H9 (cell line): Measurements from ENCODE around the gene PRKCA. TPM values are rescaled to one million over a fixed set of nuclear protein-coding genes. Genes with fewer than 3 reads are reported as not detected.
A peak's percentile ranks its signal among the peaks of the same experiment; 100 is the strongest.

Source experiments
- DNase-seq: peaks from one replicate; pipeline ENCODE4 v3.0.0-alpha.2; 2017
- H2AFZ ChIP-seq: one replicate; pipeline ENCODE4 v1.6.1; 2013; ENCODE audit warnings: mild to moderate bottlenecking, low read length, control low read depth, moderate library complexity
- H2AK5ac ChIP-seq: 2 replicates; pipeline ENCODE4 v1.6.1; 2013; ENCODE audit warnings: low read length, control low read depth, mixed read lengths; ENCODE audit not compliant: insufficient read length
- H2BK120ac ChIP-seq: one replicate; pipeline ENCODE4 v1.6.1; 2013; ENCODE audit warnings: low read depth, mild to moderate bottlenecking, low read length, control low read depth, inconsistent platforms; ENCODE audit not compliant: poor library complexity, severe bottlenecking
- H2BK12ac ChIP-seq: 2 replicates; pipeline ENCODE4 v1.6.1; 2013; ENCODE audit warnings: low read length, control low read depth, mixed read lengths, low read depth; ENCODE audit not compliant: insufficient read length
- H2BK15ac ChIP-seq: 2 replicates; pipeline ENCODE4 v1.6.1; 2013; ENCODE audit warnings: low read depth, low read length, control low read depth
- H2BK20ac ChIP-seq: one replicate; pipeline ENCODE4 v1.6.1; 2013; ENCODE audit warnings: low read depth, mild to moderate bottlenecking, low read length, control low read depth, inconsistent platforms; ENCODE audit not compliant: poor library complexity, severe bottlenecking
- H2BK5ac ChIP-seq: 2 replicates; pipeline ENCODE4 v1.6.1; 2013; ENCODE audit warnings: low read length, control low read depth, mixed read lengths; ENCODE audit not compliant: insufficient read length
- H3K14ac ChIP-seq: 2 replicates; pipeline ENCODE4 v1.6.1; 2013; ENCODE audit warnings: low read length, control low read depth; ENCODE audit not compliant: insufficient read depth
- H3K18ac ChIP-seq: 2 replicates; pipeline ENCODE4 v1.6.1; 2013; ENCODE audit warnings: low read depth, mild to moderate bottlenecking, mixed read lengths, low read length, control low read depth; ENCODE audit not compliant: insufficient read length
- H3K23ac ChIP-seq: 2 replicates; pipeline ENCODE4 v1.6.1; 2013; ENCODE audit warnings: low read length, control low read depth, mixed read lengths, low read depth; ENCODE audit not compliant: insufficient read length
- H3K23me2 ChIP-seq: 2 replicates; pipeline ENCODE4 v1.6.1; 2013; ENCODE audit warnings: low read depth, mild to moderate bottlenecking, mixed read lengths, low read length, control low read depth; ENCODE audit not compliant: insufficient read length, poor library complexity, severe bottlenecking
- H3K27ac ChIP-seq: 2 replicates; pipeline ENCODE4 v1.5.1; 2013; ENCODE audit warnings: low read length, control low read depth, mixed read lengths, low read depth; ENCODE audit not compliant: insufficient read length
- H3K27me3 ChIP-seq: 2 replicates; pipeline ENCODE4 v1.6.1; 2013; ENCODE audit warnings: low read length, control low read depth, inconsistent platforms; ENCODE audit not compliant: insufficient read depth
- H3K4ac ChIP-seq: 2 replicates; pipeline ENCODE4 v1.6.1; 2013; ENCODE audit warnings: low read depth, mild to moderate bottlenecking, control low read depth, inconsistent platforms, low read length, moderate library complexity
- H3K4me1 ChIP-seq: 2 replicates; pipeline ENCODE4 v1.6.1; 2013; ENCODE audit warnings: low read length, control low read depth, inconsistent platforms; ENCODE audit not compliant: insufficient read depth
- H3K4me2 ChIP-seq: 2 replicates; pipeline ENCODE4 v1.6.1; 2013; ENCODE audit warnings: low read length, control low read depth, mixed read lengths; ENCODE audit not compliant: insufficient read length, insufficient read depth
- H3K56ac ChIP-seq: 2 replicates; pipeline ENCODE4 v1.6.1; 2013; ENCODE audit warnings: low read depth, mild to moderate bottlenecking, mixed read lengths, low read length, control low read depth; ENCODE audit not compliant: insufficient read length
- H3K79me1 ChIP-seq: 2 replicates; pipeline ENCODE4 v1.6.1; 2013; ENCODE audit warnings: low read depth, mild to moderate bottlenecking, moderate library complexity, low read length, control low read depth, inconsistent platforms; ENCODE audit not compliant: insufficient read depth, poor library complexity, severe bottlenecking
- H3K79me2 ChIP-seq: 2 replicates; pipeline ENCODE4 v1.6.1; 2013; ENCODE audit warnings: low read length, control low read depth, inconsistent platforms; ENCODE audit not compliant: insufficient read depth
- H3K9ac ChIP-seq: 2 replicates; pipeline ENCODE4 v1.6.1; 2013; ENCODE audit warnings: low read length, control low read depth, mixed read lengths; ENCODE audit not compliant: insufficient read length; ENCODE audit errors: extremely low read depth
- H3K9me3 ChIP-seq: one replicate; pipeline ENCODE4 v1.6.1; 2013; ENCODE audit warnings: low read depth, low read length, inconsistent platforms; ENCODE audit not compliant: control insufficient read depth
- H3T11ph ChIP-seq: one replicate; pipeline ENCODE4 v1.6.1; 2013; ENCODE audit warnings: mild to moderate bottlenecking, low read length, control low read depth, inconsistent platforms
- H4K20me1 ChIP-seq: one replicate; pipeline ENCODE4 v1.6.1; 2013; ENCODE audit not compliant: control insufficient read depth, insufficient read length, insufficient read depth
- H4K5ac ChIP-seq: 2 replicates; pipeline ENCODE4 v1.6.1; 2013; ENCODE audit warnings: low read depth, mild to moderate bottlenecking, mixed read lengths, low read length, control low read depth; ENCODE audit not compliant: insufficient read length
- H4K8ac ChIP-seq: replicated peaks from 2 replicates; pipeline ENCODE4 v1.6.1; 2013; ENCODE audit warnings: low read length, control low read depth, mixed read lengths, low read depth; ENCODE audit not compliant: insufficient read length
- H4K91ac ChIP-seq: 2 replicates; pipeline ENCODE4 v1.6.1; 2013; ENCODE audit warnings: low read depth, mild to moderate bottlenecking, moderate library complexity, mixed read lengths, low read length, control low read depth; ENCODE audit not compliant: insufficient read length
- H3K27ac Mint-ChIP-seq, 3 experiments: 2 replicates in 2 of 3; 3 replicates in 1 of 3; pipeline ENCODE4 v1.8.0; 2020 to 2021; ENCODE audit warnings: mixed read lengths in 3 of 3, mild to moderate bottlenecking in 1 of 3, moderate library complexity in 1 of 3
- H3K27me3 Mint-ChIP-seq: 2 replicates; pipeline ENCODE4 v1.8.0; 2021; ENCODE audit warnings: low read depth, mild to moderate bottlenecking, moderate library complexity, mixed read lengths
- H3K36me3 Mint-ChIP-seq, 3 experiments: 2 replicates in 2 of 3; 3 replicates in 1 of 3; pipeline ENCODE4 v1.8.0; 2020 to 2021; ENCODE audit warnings: low read depth in 3 of 3, mixed read lengths in 3 of 3; ENCODE audit not compliant: insufficient read depth in 1 of 3
- H3K4me1 Mint-ChIP-seq, 2 experiments: 2 replicates each; pipeline ENCODE4 v1.8.0; 2020; ENCODE audit warnings: mixed read lengths in 2 of 2
- H3K4me3 Mint-ChIP-seq, 2 experiments: 2 replicates in 1 of 2; 3 replicates in 1 of 2; pipeline ENCODE4 v1.8.0; 2020 to 2021; ENCODE audit warnings: mild to moderate bottlenecking in 2 of 2, mixed read lengths in 2 of 2, moderate library complexity in 1 of 2
- H3K9me3 Mint-ChIP-seq, 2 experiments: 2 replicates in 1 of 2; 3 replicates in 1 of 2; pipeline ENCODE4 v1.8.0; 2020; ENCODE audit warnings: mild to moderate bottlenecking in 2 of 2, mixed read lengths in 2 of 2, moderate library complexity in 1 of 2
- WGBS: extraction: QIAGEN DNeasy Blood & Tissue Kit; methylation state at CpG from one replicate; pipeline ENCODE4 v1.1.7; 2013; ENCODE audit warnings: missing lambda C conversion rate, low lambda C conversion rate, mixed read lengths; ENCODE audit not compliant: insufficient read length; ENCODE audit errors: extremely low coverage; 5-methylcytosine and 5-hydroxymethylcytosine counted together
- total RNA-seq: library from RNA; stranded (reverse); gene quantifications from 2 replicates; pipeline ENCODE4 v1.2.1, GENCODE V29; 2021
- TF ChIP-seq, protein P1 (sequence below): fragments of 200-600 bp; sonication (generic); conservative IDR thresholded peaks from 3 replicates; pipeline ENCODE4 v1.8.0; 2021; ENCODE audit warnings: antibody characterized with exemption, mild to moderate bottlenecking

PRKCA gene
- total RNA-seq, 1 experiment from 2014 or later = 10.5 TPM

DNA sequence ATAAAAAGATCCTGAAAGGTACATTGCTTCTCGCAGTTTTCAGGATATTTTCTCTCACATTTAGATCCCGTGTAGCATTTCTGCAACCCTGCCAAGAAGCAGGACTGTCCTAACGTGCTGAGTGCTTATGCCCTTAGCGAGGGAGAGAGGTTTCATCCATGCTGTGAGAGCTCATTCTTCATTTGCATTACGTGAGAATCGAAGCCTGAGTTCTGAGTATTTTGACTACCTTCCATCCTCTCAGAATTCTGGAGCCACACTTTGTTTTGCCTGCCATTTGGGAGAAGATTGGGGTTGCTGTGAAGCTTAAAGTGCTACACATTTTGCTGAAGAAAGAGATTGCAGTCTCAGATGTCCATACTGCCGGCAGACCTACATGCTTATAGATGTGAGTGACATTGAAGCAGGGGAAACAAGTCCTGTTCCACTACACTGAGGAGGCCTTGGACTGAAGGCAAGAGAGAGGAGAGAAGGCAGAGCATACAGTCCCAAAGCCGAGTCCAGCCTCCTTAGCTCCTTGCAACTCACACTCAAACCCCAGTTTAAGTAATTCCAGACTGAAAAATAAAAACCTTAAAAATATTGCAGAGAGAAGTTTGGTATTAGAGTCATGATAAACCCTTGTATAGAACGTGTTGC is 183.0 kb downstream of the PRKCA start:
- Histone ChIP-seq H4K20me1 (no peaks in the 10 kb centered on the region), H3K18ac (no peak overlapping the region), H3K9me3 (no peaks in the 10 kb centered on the region), H3K27ac (no peak overlapping the region), H3K27me3 (no peaks in the 10 kb centered on the region), H3K79me1 (no peaks in the 10 kb centered on the region), H3K56ac (no peak overlapping the region), H2AK5ac (no peak overlapping the region), H4K91ac (no peak overlapping the region), H3K14ac (no peak overlapping the region), H3K23ac (no peak overlapping the region), H2AFZ (no peak overlapping the region), H3K4me1 (no peaks in the 10 kb centered on the region; the same call in 1 of the 2 replicates), H3K4ac (no peak overlapping the region), H3K79me2 (no peaks in the 10 kb centered on the region), H2BK15ac (no peak overlapping the region), H3K9ac (no peak overlapping the region), H2BK120ac (no peak overlapping the region), H2BK12ac (no peak overlapping the region), H4K8ac (no peak overlapping the region), H3K23me2 (no peaks in the 10 kb centered on the region), H3K4me2 (no peak overlapping the region), H2BK20ac (no peak overlapping the region), H2BK5ac (no peak overlapping the region), H4K5ac (no peak overlapping the region), H3T11ph (no peak overlapping the region)
- no peaks in the 10 kb centered on the region for H3K27me3 Mint-ChIP-seq
- H3K9me3 Mint-ChIP-seq = no peaks in the 10 kb centered on the region
- H3K4me1 Mint-ChIP-seq = peaks cover 21 to 22% of the 10 kb centered on the region in 2 experiments
- no peaks in the 10 kb centered on the region; a peak in 1 of 7 replicates for H3K36me3 Mint-ChIP-seq
- TF ChIP-seq, protein P1, sequence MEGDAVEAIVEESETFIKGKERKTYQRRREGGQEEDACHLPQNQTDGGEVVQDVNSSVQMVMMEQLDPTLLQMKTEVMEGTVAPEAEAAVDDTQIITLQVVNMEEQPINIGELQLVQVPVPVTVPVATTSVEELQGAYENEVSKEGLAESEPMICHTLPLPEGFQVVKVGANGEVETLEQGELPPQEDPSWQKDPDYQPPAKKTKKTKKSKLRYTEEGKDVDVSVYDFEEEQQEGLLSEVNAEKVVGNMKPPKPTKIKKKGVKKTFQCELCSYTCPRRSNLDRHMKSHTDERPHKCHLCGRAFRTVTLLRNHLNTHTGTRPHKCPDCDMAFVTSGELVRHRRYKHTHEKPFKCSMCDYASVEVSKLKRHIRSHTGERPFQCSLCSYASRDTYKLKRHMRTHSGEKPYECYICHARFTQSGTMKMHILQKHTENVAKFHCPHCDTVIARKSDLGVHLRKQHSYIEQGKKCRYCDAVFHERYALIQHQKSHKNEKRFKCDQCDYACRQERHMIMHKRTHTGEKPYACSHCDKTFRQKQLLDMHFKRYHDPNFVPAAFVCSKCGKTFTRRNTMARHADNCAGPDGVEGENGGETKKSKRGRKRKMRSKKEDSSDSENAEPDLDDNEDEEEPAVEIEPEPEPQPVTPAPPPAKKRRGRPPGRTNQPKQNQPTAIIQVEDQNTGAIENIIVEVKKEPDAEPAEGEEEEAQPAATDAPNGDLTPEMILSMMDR = no peak
- H3K27ac Mint-ChIP-seq = peak overlapping the region in 2 of 3 experiments; percentile 3 to 4; a peak in 1 of 7 replicates
- no peak for DNase-seq
- no CpG with 5 or more reads among the region's 9 CpGs for WGBS
- peak overlapping the region in 1 of 2 experiments; percentile 20; a peak in 1 of 5 replicates for H3K4me3 Mint-ChIP-seq
